ENCODE results near the gene GPR42. TPM values are rescaled to one million over a fixed set of nuclear protein-coding genes. Genes with fewer than 3 reads are reported as not detected.

The GPR42 gene
- total and polyA plus RNA-seq, 2 donors (not counting 1 experiment from before 2014, with no cell fraction given) = 0.10 TPM; not detected in 1

DNA sequence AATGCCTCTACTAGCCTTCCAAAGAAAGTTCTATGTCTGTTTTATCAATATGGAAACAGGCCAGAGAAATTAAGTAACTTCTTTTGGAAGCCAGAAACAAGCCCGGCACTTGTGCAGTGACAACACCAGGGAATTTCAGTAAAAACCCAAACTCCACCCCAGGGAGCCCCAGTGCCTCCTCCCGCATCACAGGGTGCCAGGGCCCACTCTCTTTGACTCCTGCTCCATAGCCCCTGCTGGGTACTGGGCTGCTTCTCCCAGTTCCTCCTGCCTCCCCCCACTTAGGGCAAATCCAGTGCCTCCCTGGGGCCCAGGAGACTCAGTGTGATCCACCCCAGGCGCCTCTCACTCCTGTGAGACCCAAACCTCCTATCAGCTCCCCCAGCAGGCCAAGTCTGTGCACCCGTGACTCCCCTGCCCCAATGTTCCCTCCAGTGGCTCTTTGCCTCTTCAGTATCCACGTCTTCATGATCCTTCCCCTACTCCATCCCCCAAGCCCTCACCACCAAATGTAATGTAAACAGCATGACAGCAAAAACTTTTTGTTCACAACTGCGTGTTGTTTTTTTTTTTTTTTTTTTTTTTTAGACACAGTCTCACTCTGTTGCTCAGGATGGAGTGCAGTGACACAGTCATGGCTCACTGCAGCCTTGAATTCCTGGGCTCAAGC lies 14.9 kb upstream of the GPR42 start:
- Histone ChIP-seq H3K9ac (ENCODE audit: low read length) (no peak overlapping the region), H2AFZ (ENCODE audit: insufficient read depth, low read depth, low read length, poor library complexity, severe bottlenecking) (no peak overlapping the region), H3K79me2 (ENCODE audit: control insufficient read depth, insufficient read depth, low read length) (no peaks in the 10 kb centered on the region), H4K20me1 (ENCODE audit: control insufficient read depth, insufficient read depth, low read length, poor library complexity, severe bottlenecking) (no peaks in the 10 kb centered on the region), H3K36me3 (replicated peaks in 1 of 2; ENCODE audit: control extremely low read depth in 1 of 2, control insufficient read depth in 1 of 2, extremely low read depth in 1 of 2, insufficient read depth in 2 of 2, low read length in 1 of 2) (no peaks in the 10 kb centered on the region), H3K9me3 (ENCODE audit: control extremely low read depth in 1 of 3, control insufficient read depth in 2 of 3, insufficient read depth in 1 of 3, low read length in 2 of 3) (no peaks in the 10 kb centered on the region), H3K27ac (ENCODE audit: low read length in 2 of 2) (no peak overlapping the region), H3K4me3 (ENCODE audit: control extremely low read depth in 1 of 5, extremely low read depth in 1 of 5, insufficient read depth in 1 of 5, low read depth in 2 of 5, low read length in 4 of 5) (no peak overlapping the region), H3K4me1 (ENCODE audit: control insufficient read depth in 2 of 2, insufficient read depth in 2 of 2, low read length in 2 of 2) (peaks cover 7 to 11% of the 10 kb centered on the region in 2 donors), H3K27me3 (replicated peaks in 1 of 4; ENCODE audit: control extremely low read depth in 1 of 4, control insufficient read depth in 3 of 4, insufficient read depth in 4 of 4, low read length in 3 of 4) (peaks cover 0 to 5% (median 0%) of the 10 kb centered on the region in 4 experiments), H3K4me2 (replicated peaks; ENCODE audit: low read depth, low read length, poor library complexity, severe bottlenecking) (no peak overlapping the region)
- Mint-ChIP-seq H3K4me3 (no peak overlapping the region), H3K27me3 (peaks cover 17% of the 10 kb centered on the region), H3K27ac (no peak overlapping the region), H3K4me1 (peaks cover 10% of the 10 kb centered on the region), H3K9me3 (ENCODE audit: insufficient read depth) (no peaks in the 10 kb centered on the region)
- no peak for ATAC-seq (ENCODE audit: low read depth)
- 73% methylated on average over 6 of the region's 6 CpGs for WGBS (ENCODE audit: insufficient coverage)
- DNase-seq = no peak
- intact Hi-C loops (cut with micrococcal nuclease) = no loop called here
- ChIA-PET CTCF (interaction anchor here (0.6 to 13.5 kb wide), 6 partner anchors 8 to 289 kb away, joined by 3 to 234 read pairs (median 9); partner anchors contain the start of gene FFAR1), POLR2A (no interaction called here)
- no peak for TF ChIP-seq EZH2 (IDR thresholded peaks at IDR 0.05; ENCODE audit: borderline replicate concordance, insufficient read depth, low read depth, low read length, poor library complexity, severe bottlenecking)
- TF ChIP-seq, protein P1, sequence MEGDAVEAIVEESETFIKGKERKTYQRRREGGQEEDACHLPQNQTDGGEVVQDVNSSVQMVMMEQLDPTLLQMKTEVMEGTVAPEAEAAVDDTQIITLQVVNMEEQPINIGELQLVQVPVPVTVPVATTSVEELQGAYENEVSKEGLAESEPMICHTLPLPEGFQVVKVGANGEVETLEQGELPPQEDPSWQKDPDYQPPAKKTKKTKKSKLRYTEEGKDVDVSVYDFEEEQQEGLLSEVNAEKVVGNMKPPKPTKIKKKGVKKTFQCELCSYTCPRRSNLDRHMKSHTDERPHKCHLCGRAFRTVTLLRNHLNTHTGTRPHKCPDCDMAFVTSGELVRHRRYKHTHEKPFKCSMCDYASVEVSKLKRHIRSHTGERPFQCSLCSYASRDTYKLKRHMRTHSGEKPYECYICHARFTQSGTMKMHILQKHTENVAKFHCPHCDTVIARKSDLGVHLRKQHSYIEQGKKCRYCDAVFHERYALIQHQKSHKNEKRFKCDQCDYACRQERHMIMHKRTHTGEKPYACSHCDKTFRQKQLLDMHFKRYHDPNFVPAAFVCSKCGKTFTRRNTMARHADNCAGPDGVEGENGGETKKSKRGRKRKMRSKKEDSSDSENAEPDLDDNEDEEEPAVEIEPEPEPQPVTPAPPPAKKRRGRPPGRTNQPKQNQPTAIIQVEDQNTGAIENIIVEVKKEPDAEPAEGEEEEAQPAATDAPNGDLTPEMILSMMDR (IDR thresholded peaks at IDR 0.05) = no peak

- no peaks in the 10 kb centered on the region for H3K36me3 ChIP-seq (replicated peaks in 1 of 2; ENCODE audit: control extremely low read depth in 1 of 2, control insufficient read depth in 1 of 2, extremely low read depth in 1 of 2, insufficient read depth in 2 of 2, low read length in 1 of 2)
- TF ChIP-seq, protein P1 (IDR thresholded peaks at IDR 0.05) = no peak
- TF ChIP-seq EZH2 (IDR thresholded peaks at IDR 0.05; ENCODE audit: borderline replicate concordance, insufficient read depth, low read depth, low read length, poor library complexity, severe bottlenecking) = no peak
- H3K9ac ChIP-seq (ENCODE audit: low read length) = no peak within 1 kb of the TSS
- ChIA-PET CTCF (interaction anchor here (1.0 to 13.5 kb wide), 8 partner anchors 10 to 291 kb away, joined by 3 to 234 read pairs (median 6); partner anchors contain the start of gene FFAR1), POLR2A (interaction anchor here (0.5 kb wide), 1 partner anchor 73 kb away, joined by 3 read pairs; no protein-coding TSS in a partner anchor)
- WGBS (ENCODE audit: insufficient coverage) = 20% methylated on average over 2 of the region's 18 CpGs
- H3K4me3 ChIP-seq (ENCODE audit: control extremely low read depth in 1 of 5, extremely low read depth in 1 of 5, insufficient read depth in 1 of 5, low read depth in 2 of 5, low read length in 4 of 5) = no peak within 1 kb of the TSS
- H3K27ac ChIP-seq (ENCODE audit: low read length in 2 of 2) = no peak within 1 kb of the TSS
- no peak within 1 kb of the TSS for H2AFZ ChIP-seq (ENCODE audit: insufficient read depth, low read depth, low read length, poor library complexity, severe bottlenecking)
- no peaks in the 10 kb centered on the region for H3K79me2 ChIP-seq (ENCODE audit: control insufficient read depth, insufficient read depth, low read length)
- no peak within 1 kb of the TSS for H3K27ac Mint-ChIP-seq
- no peak for DNase-seq
- no peaks in the 10 kb centered on the region for H3K9me3 ChIP-seq (ENCODE audit: control extremely low read depth in 1 of 3, control insufficient read depth in 2 of 3, insufficient read depth in 1 of 3, low read length in 2 of 3)
- H3K4me2 ChIP-seq (replicated peaks; ENCODE audit: low read depth, low read length, poor library complexity, severe bottlenecking) = no peak within 1 kb of the TSS
- peaks cover 3% of the 10 kb centered on the region for H3K4me1 Mint-ChIP-seq
- peaks cover 0 to 10% (median 0%) of the 10 kb centered on the region in 4 experiments for H3K27me3 ChIP-seq (replicated peaks in 1 of 4; ENCODE audit: control extremely low read depth in 1 of 4, control insufficient read depth in 3 of 4, insufficient read depth in 4 of 4, low read length in 3 of 4)
- no peaks in the 10 kb centered on the region for H4K20me1 ChIP-seq (ENCODE audit: control insufficient read depth, insufficient read depth, low read length, poor library complexity, severe bottlenecking)
- intact Hi-C loops (cut with micrococcal nuclease) = no loop called here
- no peaks in the 10 kb centered on the region for H3K9me3 Mint-ChIP-seq (ENCODE audit: insufficient read depth)
- peaks cover under 1 to 1% of the 10 kb centered on the region in 2 donors for H3K4me1 ChIP-seq (ENCODE audit: control insufficient read depth in 2 of 2, insufficient read depth in 2 of 2, low read length in 2 of 2)
- no peak within 1 kb of the TSS for H3K4me3 Mint-ChIP-seq
- H3K27me3 Mint-ChIP-seq = peaks cover 20% of the 10 kb centered on the region
- ATAC-seq (ENCODE audit: low read depth) = no peak
These were observed 12.8 kb upstream of the GPR42 start, which contains the start of gene FFAR3 for GRCh38 chr19:35357867-35358573. TSS of gene FFAR3 (plus strand) at chr19:35358460. CDS start at chr19:35358891, 431 bp downstream.

Measured in B cell (primary cell).